ENCODE data around the gene MRPS2. TPM values are rescaled to one million over a fixed set of nuclear protein-coding genes. Genes with fewer than 3 reads are reported as not detected.
A peak's percentile ranks its signal among the peaks of the same experiment; 100 is the strongest.

The MRPS2 gene
- total and polyA plus RNA-seq, 2 experiments from 2014 or later = 83.2 to 116 TPM

GRCh38 chr9:135474915-135475314 is 25.6 kb upstream of the MRPS2 start:
- Mint-ChIP-seq H3K36me3 (ENCODE audit: low read depth) (no peaks in the 10 kb centered on the region), H3K4me1 (peaks cover 25% of the 10 kb centered on the region), H3K4me3 (no peak overlapping the region; the same call in 2 of the 3 replicates), H3K27me3 (ENCODE audit: insufficient read depth, low read depth, poor library complexity) (peaks cover 13% of the 10 kb centered on the region), H3K9me3 (no peaks in the 10 kb centered on the region), H3K27ac (no peak overlapping the region)
- no peak overlapping the region for H3K27ac ChIP-seq (ENCODE audit: low read depth)
- H3K4me1 ChIP-seq (ENCODE audit: insufficient read depth) = 0 out of 2 replicates have a peak, but pooled peaks cover 4% of the 10 kb centered on the region
- H3F3A ChIP-seq (replicated peaks; ENCODE audit: low read depth) = peaks cover 12% of the 10 kb centered on the region; the same call in 1 of the 2 replicates
- peak; percentile 79 for ATAC-seq
- H3K4me2 ChIP-seq = peak overlapping the region; percentile 54; the same call in 1 of the 2 replicates
- H3K27me3 ChIP-seq (ENCODE audit: insufficient read depth) = no peaks in the 10 kb centered on the region
- no peak overlapping the region for H2AFZ ChIP-seq
- peaks cover 7% of the 10 kb centered on the region; the same call in 1 of the 2 replicates for H3K79me2 ChIP-seq (replicated peaks; ENCODE audit: insufficient read depth)
- no peaks in the 10 kb centered on the region for H4K20me1 ChIP-seq (replicated peaks; ENCODE audit: insufficient read depth)
- no peak overlapping the region for H3K4me3 ChIP-seq
- TF ChIP-seq, protein P1, sequence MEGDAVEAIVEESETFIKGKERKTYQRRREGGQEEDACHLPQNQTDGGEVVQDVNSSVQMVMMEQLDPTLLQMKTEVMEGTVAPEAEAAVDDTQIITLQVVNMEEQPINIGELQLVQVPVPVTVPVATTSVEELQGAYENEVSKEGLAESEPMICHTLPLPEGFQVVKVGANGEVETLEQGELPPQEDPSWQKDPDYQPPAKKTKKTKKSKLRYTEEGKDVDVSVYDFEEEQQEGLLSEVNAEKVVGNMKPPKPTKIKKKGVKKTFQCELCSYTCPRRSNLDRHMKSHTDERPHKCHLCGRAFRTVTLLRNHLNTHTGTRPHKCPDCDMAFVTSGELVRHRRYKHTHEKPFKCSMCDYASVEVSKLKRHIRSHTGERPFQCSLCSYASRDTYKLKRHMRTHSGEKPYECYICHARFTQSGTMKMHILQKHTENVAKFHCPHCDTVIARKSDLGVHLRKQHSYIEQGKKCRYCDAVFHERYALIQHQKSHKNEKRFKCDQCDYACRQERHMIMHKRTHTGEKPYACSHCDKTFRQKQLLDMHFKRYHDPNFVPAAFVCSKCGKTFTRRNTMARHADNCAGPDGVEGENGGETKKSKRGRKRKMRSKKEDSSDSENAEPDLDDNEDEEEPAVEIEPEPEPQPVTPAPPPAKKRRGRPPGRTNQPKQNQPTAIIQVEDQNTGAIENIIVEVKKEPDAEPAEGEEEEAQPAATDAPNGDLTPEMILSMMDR (conservative IDR thresholded peaks at IDR 0.05; ENCODE audit: low read depth in 2 of 2) = peak; percentile 69 to 72
- TF ChIP-seq ZNF462 (CRISPR knock-in tag; IDR thresholded peaks at IDR 0.05) = no peak
- no peak for TF ChIP-seq CREB1 (CRISPR knock-in tag; IDR thresholded peaks at IDR 0.05; ENCODE audit: low read depth)
- TF ChIP-seq NANOG (IDR thresholded peaks at IDR 0.05; ENCODE audit: borderline replicate concordance) = no peak
- no peak for TF ChIP-seq JUNB (IDR thresholded peaks at IDR 0.05; ENCODE audit: unreplicated experiment)
- TF ChIP-seq, protein P2, sequence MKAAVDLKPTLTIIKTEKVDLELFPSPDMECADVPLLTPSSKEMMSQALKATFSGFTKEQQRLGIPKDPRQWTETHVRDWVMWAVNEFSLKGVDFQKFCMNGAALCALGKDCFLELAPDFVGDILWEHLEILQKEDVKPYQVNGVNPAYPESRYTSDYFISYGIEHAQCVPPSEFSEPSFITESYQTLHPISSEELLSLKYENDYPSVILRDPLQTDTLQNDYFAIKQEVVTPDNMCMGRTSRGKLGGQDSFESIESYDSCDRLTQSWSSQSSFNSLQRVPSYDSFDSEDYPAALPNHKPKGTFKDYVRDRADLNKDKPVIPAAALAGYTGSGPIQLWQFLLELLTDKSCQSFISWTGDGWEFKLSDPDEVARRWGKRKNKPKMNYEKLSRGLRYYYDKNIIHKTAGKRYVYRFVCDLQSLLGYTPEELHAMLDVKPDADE (IDR thresholded peaks at IDR 0.05) = no peak
- TF ChIP-seq REST (IDR thresholded peaks at IDR 0.05; ENCODE audit: unreplicated experiment) = no peak
- peak; percentile 83 for DNase-seq (ENCODE audit: low spot score)
- no peaks in the 10 kb centered on the region for H3K36me3 ChIP-seq (ENCODE audit: insufficient read depth)
- no peaks in the 10 kb centered on the region for H3K9me2 ChIP-seq (ENCODE audit: insufficient read depth)
